ENCODE data around the gene DENND1A.

The DENND1A gene

DNA sequence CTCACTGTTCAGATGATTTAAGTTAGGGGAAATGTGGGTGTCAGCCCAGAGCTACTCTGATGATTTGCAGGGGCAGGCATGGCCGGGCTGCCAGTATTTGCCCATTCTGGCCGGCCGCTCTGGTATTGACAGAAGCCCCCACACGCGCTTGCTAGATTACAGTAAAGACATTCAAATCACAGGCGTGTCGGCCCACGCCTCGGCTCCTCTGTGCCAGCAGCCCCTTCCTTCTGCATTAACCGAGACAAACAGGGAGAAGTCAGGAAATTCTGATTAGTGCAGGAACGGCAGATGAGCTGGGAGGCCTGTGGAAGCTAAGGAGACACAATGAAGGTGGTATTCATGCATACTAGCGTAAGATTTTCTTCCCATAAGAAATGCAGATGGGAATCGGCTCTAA is 460.6 kb downstream of the DENND1A start:
- no peaks in the 10 kb centered on the region for H3K36me3 ChIP-seq (ENCODE audit: control insufficient read depth, insufficient read depth, low read length)
- no peaks in the 10 kb centered on the region for H3K27me3 ChIP-seq (ENCODE audit: control insufficient read depth, insufficient read depth, low read length)
- no peak overlapping the region for H3K27ac ChIP-seq
- H2AFZ ChIP-seq, result no peak overlapping the region
- H3K9ac ChIP-seq, result no peak overlapping the region
- no peaks in the 10 kb centered on the region for H3K4me1 ChIP-seq
- H3K9me3 ChIP-seq (ENCODE audit: control insufficient read depth, low read length), result no peaks in the 10 kb centered on the region
- TF ChIP-seq, protein P1, sequence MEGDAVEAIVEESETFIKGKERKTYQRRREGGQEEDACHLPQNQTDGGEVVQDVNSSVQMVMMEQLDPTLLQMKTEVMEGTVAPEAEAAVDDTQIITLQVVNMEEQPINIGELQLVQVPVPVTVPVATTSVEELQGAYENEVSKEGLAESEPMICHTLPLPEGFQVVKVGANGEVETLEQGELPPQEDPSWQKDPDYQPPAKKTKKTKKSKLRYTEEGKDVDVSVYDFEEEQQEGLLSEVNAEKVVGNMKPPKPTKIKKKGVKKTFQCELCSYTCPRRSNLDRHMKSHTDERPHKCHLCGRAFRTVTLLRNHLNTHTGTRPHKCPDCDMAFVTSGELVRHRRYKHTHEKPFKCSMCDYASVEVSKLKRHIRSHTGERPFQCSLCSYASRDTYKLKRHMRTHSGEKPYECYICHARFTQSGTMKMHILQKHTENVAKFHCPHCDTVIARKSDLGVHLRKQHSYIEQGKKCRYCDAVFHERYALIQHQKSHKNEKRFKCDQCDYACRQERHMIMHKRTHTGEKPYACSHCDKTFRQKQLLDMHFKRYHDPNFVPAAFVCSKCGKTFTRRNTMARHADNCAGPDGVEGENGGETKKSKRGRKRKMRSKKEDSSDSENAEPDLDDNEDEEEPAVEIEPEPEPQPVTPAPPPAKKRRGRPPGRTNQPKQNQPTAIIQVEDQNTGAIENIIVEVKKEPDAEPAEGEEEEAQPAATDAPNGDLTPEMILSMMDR (IDR thresholded peaks at IDR 0.05), result no peak
- no peak overlapping the region for H3K4me2 ChIP-seq (ENCODE audit: low read length)
- no peaks in the 10 kb centered on the region for H3K79me2 ChIP-seq
- H3K4me3 ChIP-seq (ENCODE audit: low read depth, low read length), result no peak overlapping the region

DNA sequence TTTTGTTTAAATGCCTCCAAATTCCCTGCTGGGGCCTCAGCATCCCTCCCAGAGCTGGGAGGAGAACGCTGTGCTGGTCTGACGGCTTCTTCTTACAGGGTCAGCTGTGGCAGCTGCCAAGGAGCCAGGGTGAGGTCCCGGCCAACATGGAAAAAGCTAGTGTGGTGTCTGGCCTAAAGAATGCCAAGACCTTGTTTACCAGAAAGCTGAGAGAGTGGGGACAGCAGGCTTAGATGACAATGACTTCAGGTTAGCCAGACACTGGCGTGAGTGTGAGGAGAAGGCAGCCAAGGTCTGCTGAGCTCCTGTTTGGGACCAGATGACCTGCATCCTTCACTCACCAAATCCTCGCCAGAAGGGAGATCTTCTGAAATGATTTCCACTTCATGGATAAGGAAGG is 461.4 kb downstream of the DENND1A start:
- Histone ChIP-seq H3K27ac (no peak overlapping the region), H3K9me3 (ENCODE audit: control insufficient read depth, low read length) (no peaks in the 10 kb centered on the region), H3K4me2 (ENCODE audit: low read length) (no peak overlapping the region), H3K79me2 (no peaks in the 10 kb centered on the region), H3K36me3 (ENCODE audit: control insufficient read depth, insufficient read depth, low read length) (no peaks in the 10 kb centered on the region), H3K4me3 (ENCODE audit: low read depth, low read length) (no peak overlapping the region), H2AFZ (no peak overlapping the region), H3K4me1 (no peaks in the 10 kb centered on the region), H3K9ac (no peak overlapping the region), H3K27me3 (ENCODE audit: control insufficient read depth, insufficient read depth, low read length) (no peaks in the 10 kb centered on the region)
- TF ChIP-seq, protein P1 (IDR thresholded peaks at IDR 0.05), result no peak

DNA sequence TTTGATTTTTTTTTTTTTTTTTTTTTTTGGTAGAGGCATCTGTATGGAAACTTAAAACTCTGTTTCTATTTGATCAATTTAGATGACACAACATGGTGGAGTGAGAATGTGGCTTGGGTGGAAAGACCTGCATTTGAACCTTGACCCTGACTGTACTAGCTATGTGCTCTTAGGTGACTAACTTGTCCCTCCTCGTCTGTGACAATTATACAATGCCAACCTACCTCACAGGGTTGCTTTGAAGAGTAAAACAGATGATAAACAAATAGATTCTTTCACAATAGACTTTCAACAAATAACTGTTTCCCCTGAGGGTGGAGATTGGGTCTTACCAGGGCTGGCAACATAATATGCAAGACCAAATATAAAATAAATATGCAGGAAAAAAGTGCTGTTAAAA is 464.6 kb downstream of the DENND1A start:
- no peak overlapping the region for H2AFZ ChIP-seq

DNA sequence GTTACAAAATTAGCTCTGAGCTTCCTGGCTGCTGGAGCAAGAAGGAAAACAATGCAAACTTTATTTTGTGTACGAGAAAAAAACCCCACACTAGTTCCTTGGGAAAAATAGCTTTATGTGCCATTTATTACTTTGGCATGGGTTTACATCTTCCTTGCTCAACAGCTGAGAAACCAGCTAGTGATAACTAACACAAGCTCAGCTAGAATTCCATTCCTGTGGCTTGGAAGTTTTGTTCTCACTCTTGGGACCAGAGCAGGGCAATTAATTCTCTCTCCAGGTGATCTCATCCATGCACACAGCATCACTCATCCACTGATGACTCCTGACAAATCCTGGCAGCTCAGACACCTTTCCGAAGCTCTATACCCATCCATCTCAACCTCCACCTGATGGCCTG is 469.8 kb downstream of the DENND1A start:
- TF ChIP-seq, protein P1 (IDR thresholded peaks at IDR 0.05), result no peak
- H3K9ac ChIP-seq, result no peak overlapping the region
- no peaks in the 10 kb centered on the region for H3K27me3 ChIP-seq (ENCODE audit: control insufficient read depth, insufficient read depth, low read length)
- H3K9me3 ChIP-seq (ENCODE audit: control insufficient read depth, low read length), result no peaks in the 10 kb centered on the region
- no peak overlapping the region for H3K27ac ChIP-seq
- H3K4me2 ChIP-seq (ENCODE audit: low read length), result no peak overlapping the region
- no peaks in the 10 kb centered on the region for H3K4me1 ChIP-seq
- no peaks in the 10 kb centered on the region for H3K79me2 ChIP-seq
- no peaks in the 10 kb centered on the region for H3K36me3 ChIP-seq (ENCODE audit: control insufficient read depth, insufficient read depth, low read length)
- H3K4me3 ChIP-seq (ENCODE audit: low read depth, low read length), result no peak overlapping the region
- no peak overlapping the region for H2AFZ ChIP-seq

More for the DNA sequence above, 464.6 kb downstream of the DENND1A start:
- TF ChIP-seq, protein P1 (IDR thresholded peaks at IDR 0.05), result no peak
- no peaks in the 10 kb centered on the region for H3K9me3 ChIP-seq (ENCODE audit: control insufficient read depth, low read length)
- no peak overlapping the region for H3K9ac ChIP-seq
- no peak overlapping the region for H3K4me2 ChIP-seq (ENCODE audit: low read length)
- no peak overlapping the region for H3K4me3 ChIP-seq (ENCODE audit: low read depth, low read length)
- no peaks in the 10 kb centered on the region for H3K4me1 ChIP-seq
- no peak overlapping the region for H3K27ac ChIP-seq
- no peaks in the 10 kb centered on the region for H3K27me3 ChIP-seq (ENCODE audit: control insufficient read depth, insufficient read depth, low read length)
- no peaks in the 10 kb centered on the region for H3K79me2 ChIP-seq
- H3K36me3 ChIP-seq (ENCODE audit: control insufficient read depth, insufficient read depth, low read length), result no peaks in the 10 kb centered on the region

DNA sequence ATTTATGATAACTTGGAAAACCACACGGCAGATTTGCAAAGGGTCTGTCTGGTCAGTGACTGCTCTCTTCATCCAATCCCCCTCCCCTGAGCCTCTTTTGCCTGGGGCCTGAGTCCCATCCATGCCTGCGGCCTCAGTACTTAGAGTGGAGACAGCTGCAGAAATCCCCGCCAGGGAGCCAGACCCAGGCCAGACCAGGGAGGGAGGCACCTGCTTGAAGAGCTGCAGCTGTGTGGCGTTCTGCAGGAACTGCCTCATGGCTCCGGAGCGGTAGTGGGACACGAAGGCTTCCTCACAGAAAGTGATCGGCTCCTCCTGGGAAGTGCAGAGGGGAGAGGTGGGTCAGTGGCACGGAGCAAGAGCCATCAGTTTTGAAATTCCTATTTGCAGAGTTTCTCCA is 472.3 kb downstream of the DENND1A start:
- Histone ChIP-seq H3K4me2 (ENCODE audit: low read length) (no peak overlapping the region), H2AFZ (no peak overlapping the region), H3K9me3 (ENCODE audit: control insufficient read depth, low read length) (no peaks in the 10 kb centered on the region), H3K79me2 (no peaks in the 10 kb centered on the region), H3K27ac (no peak overlapping the region), H3K4me1 (no peaks in the 10 kb centered on the region), H3K9ac (no peak overlapping the region), H3K27me3 (ENCODE audit: control insufficient read depth, insufficient read depth, low read length) (no peaks in the 10 kb centered on the region), H3K36me3 (ENCODE audit: control insufficient read depth, insufficient read depth, low read length) (no peaks in the 10 kb centered on the region), H3K4me3 (ENCODE audit: low read depth, low read length) (no peak overlapping the region)
- TF ChIP-seq, protein P1 (IDR thresholded peaks at IDR 0.05), result no peak
